Ovary (tissue), 9 donors: ENCODE data around the gene POLR3E. TPM values are rescaled to one million over a fixed set of nuclear protein-coding genes. Genes with fewer than 3 reads are reported as not detected.

ENCODE experiments used
- DNase-seq, 5 donors: peaks; one replicate each; pipeline ENCODE4 v3.0.0-alpha.2; 2019 to 2020
- H3K27ac ChIP-seq, 2 donors: fragments of 200-600 bp; one replicate each; pipeline versions ENCODE4 v1.5.1 to v1.8.0; 2019 to 2022
- H3K27me3 ChIP-seq: fragments of 200-600 bp; one replicate; pipeline ENCODE4 v1.8.0; 2022
- H3K36me3 ChIP-seq: fragments of 200-600 bp; sonication (generic); one replicate; pipeline ENCODE4 v1.5.1; 2019
- H3K4me1 ChIP-seq: one replicate; pipeline ENCODE4 v1.8.1; 2013; ENCODE audit warnings: mild to moderate bottlenecking, moderate library complexity; ENCODE audit not compliant: insufficient read depth
- H3K4me3 ChIP-seq: fragments of 200-600 bp; sonication (generic); one replicate; pipeline ENCODE4 v1.5.1; 2017
- H3K9me3 ChIP-seq, 2 donors: fragments of 200-600 bp in 1 of 2; sonication (generic) in 1 of 2; one replicate each; pipeline versions ENCODE4 v1.5.1 to v1.8.1; 2013 to 2019; ENCODE audit warnings: mild to moderate bottlenecking in 1 of 2, moderate library complexity in 1 of 2
- EP300 ChIP-seq: sonication (generic); formaldehyde crosslinking; IDR thresholded peaks from one replicate; pipeline ENCODE4 v1.6.1; 2017; ENCODE audit warnings: antibody characterized with exemption
- POLR2A ChIP-seq: fragments of 450-650 bp; IDR thresholded peaks from one replicate; pipeline ENCODE4 v1.6.1; 2017; ENCODE audit warnings: antibody characterized with exemption, mild to moderate bottlenecking, moderate library complexity
- WGBS, 3 donors: extraction: QIAGEN DNeasy Blood & Tissue Kit in 1 of 3; methylation state at CpG; one replicate each; pipeline versions ENCODE4 v1.1.5 to v1.1.7; 2013 to 2017; 5-methylcytosine and 5-hydroxymethylcytosine counted together
- intact Hi-C, 4 donors: fragments of 100-400 bp; cut with DNase I; formaldehyde crosslinking; loops; one replicate each; pipeline versions ENCODE4 v1.11.0 to v1.15.1; 2022 to 2023
- polyA plus RNA-seq, 2 donors: library from polyadenylated mRNA; stranded (reverse); fragments of 200-250 nt in 1 of 2; fragments of 350-450 nt in 1 of 2; fragmentation: Illumina TruSeq in 1 of 2; extraction: RNeasy Lipid Tissue Mini Kit (QIAGEN cat#74804) in 1 of 2; gene quantifications; one replicate each; pipeline ENCODE4 v1.2.3, GENCODE V29; 2013 to 2014
- total RNA-seq, 7 donors: library from RNA; depleted of rRNA in 2 of 7; stranded (reverse); fragments of >200 nt in 2 of 7; fragmentation: NEBNext Ultra II Directional in 3 of 7; extraction: Animal tissue kit (Norgen Biotek cat#: 25700) in 3 of 7; gene quantifications; one replicate each; pipeline versions ENCODE4 v1.1.0 to v1.2.4, GENCODE V29; 2016 to 2023
- TF ChIP-seq, protein P1 (sequence below), 3 donors: fragments of 450-650 bp in 2 of 3; fragments of 200-600 bp in 1 of 3; IDR thresholded peaks; one replicate each; pipeline versions ENCODE4 v1.5.1 to v1.8.0; 2016 to 2022; ENCODE audit warnings: antibody characterized with exemption in 3 of 3, mild to moderate bottlenecking in 1 of 3
- donor health status: DM: no; HTN: no; CAD: no; lungs with moderate emphysema.
- donor health status: DM: no; HTN: no; CAD: no.
- donor health status: Bipolar disorder and iron deficiency.
- donor health status: DM: yes; HTN: yes; CAD: no.
- donor health status: DM: no; HTN: no; CAD: no.
- donor health status: DM: yes; HTN: yes; CAD: no.

The POLR3E gene
- total and polyA plus RNA-seq, 9 donors: 18.6 to 57.0 (median 40.8) TPM

DNA sequence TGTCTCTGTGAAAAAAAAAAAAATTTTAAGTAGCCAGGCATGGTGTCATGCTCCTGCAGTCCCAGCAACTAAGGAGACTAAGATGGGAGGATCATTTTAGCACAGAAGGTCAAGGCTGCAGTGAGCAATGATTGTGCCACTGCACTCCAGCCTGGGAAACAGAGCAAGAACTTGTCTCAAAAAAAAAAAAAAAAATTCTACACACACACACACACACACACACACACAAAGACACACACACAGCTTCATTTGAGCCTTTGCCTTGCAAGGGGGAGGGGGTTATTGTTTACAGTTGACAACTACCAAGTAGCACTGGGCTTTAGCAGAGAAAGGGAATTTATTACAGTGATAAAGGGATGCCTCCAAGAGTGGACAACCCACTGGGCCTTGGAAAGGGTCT, 4.9 kb upstream of the POLR3E start:
- no peak for TF ChIP-seq POLR2A
- TF ChIP-seq, protein P1, sequence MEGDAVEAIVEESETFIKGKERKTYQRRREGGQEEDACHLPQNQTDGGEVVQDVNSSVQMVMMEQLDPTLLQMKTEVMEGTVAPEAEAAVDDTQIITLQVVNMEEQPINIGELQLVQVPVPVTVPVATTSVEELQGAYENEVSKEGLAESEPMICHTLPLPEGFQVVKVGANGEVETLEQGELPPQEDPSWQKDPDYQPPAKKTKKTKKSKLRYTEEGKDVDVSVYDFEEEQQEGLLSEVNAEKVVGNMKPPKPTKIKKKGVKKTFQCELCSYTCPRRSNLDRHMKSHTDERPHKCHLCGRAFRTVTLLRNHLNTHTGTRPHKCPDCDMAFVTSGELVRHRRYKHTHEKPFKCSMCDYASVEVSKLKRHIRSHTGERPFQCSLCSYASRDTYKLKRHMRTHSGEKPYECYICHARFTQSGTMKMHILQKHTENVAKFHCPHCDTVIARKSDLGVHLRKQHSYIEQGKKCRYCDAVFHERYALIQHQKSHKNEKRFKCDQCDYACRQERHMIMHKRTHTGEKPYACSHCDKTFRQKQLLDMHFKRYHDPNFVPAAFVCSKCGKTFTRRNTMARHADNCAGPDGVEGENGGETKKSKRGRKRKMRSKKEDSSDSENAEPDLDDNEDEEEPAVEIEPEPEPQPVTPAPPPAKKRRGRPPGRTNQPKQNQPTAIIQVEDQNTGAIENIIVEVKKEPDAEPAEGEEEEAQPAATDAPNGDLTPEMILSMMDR (IDR thresholded peaks at IDR 0.05): no peak
- Histone ChIP-seq H3K27me3 (no peaks in the 10 kb centered on the region), H3K36me3 (no peaks in the 10 kb centered on the region), H3K27ac (no peak overlapping the region), H3K4me1 (no peaks in the 10 kb centered on the region), H3K9me3 (no peaks in the 10 kb centered on the region), H3K4me3 (no peak overlapping the region)
- intact Hi-C loops: loop anchor here in 3 of 4 donors (10.0 kb wide), 1 partner anchor 288 kb away; the partner anchor contains the start of genes MOSMO (in 3 of the 3) and PDZD9 (in 3 of the 3)
- no peak for DNase-seq

GRCh38 chr16:22293137-22294106, 3.8 kb upstream of the POLR3E start:
- no peak overlapping the region for H3K27ac ChIP-seq
- no peaks in the 10 kb centered on the region for H3K4me1 ChIP-seq
- H3K36me3 ChIP-seq: no peaks in the 10 kb centered on the region
- no peak overlapping the region for H3K4me3 ChIP-seq
- TF ChIP-seq POLR2A: no peak
- TF ChIP-seq, protein P1 (IDR thresholded peaks at IDR 0.05): no peak
- TF ChIP-seq EP300: no peak
- no peaks in the 10 kb centered on the region for H3K9me3 ChIP-seq
- no peak for DNase-seq
- H3K27me3 ChIP-seq: no peaks in the 10 kb centered on the region
- intact Hi-C loops: loop anchor here in 3 of 4 donors (10.0 kb wide), 1 partner anchor 289 kb away; the partner anchor contains the start of genes MOSMO (in 3 of the 3) and PDZD9 (in 3 of the 3)
- 81 to 89% (median 87%) methylated on average over 11 of the region's 11 CpGs for WGBS, 3 donors

DNA sequence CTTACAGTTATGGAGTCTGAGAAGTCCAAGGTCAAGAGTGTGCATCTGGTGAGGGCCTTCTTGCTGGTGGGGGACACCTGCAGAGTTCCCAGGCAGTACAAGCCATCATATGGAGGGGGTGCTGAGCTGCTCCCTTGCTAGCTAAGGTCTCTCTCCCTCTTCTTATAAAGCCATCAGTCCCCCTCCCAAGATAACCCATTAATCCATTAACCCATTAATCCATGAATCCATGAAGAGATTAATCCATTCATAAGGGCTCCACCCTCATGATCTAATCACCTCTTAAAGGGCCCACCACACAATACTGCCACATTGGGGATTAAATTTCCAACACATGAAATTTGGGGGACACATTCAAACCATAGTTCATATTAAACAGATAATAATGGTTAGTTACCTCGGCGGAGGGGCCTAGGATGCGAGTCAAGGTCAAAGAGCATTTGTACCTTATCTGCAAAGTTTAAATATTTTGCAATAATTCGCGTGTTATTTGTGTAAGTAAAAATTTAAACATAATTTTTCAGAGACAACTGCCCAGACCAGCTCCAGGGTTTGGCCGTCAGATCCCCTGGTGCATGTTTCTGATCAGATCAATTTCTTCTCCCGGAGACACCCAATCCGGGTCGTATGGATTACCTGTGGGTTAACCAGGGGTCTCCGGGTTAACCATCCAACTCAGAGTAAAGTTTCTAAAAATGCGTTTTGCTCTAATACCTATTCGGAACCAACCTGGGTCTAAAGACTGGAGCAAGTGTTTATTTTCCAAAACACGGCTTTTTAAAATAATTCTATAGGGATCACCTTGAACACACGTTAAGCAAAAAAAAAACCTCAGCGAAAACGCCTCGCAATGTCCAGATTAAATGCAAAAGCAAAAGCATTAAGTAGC, 740 bp upstream of the POLR3E start:
- H3K36me3 ChIP-seq: no peaks in the 10 kb centered on the region
- H3K27ac ChIP-seq: no peak overlapping the region
- H3K4me3 ChIP-seq: peak overlapping the region; percentile 95
- no peaks in the 10 kb centered on the region for H3K9me3 ChIP-seq
- intact Hi-C loops: loop anchor here (2.0 to 10.0 kb wide), 5 partner anchors 89 to 344 kb away; partner anchors contain the start of genes MOSMO (in 3 of the 4), PDZD9 (in 3 of the 4), EEF2K (in 2 of the 4) and UQCRC2 (in 1 of the 4)
- WGBS, 3 donors: 0 to 1% (median 1%) methylated on average over 17 of the region's 17 CpGs
- DNase-seq: no peak
- no peaks in the 10 kb centered on the region for H3K4me1 ChIP-seq
- TF ChIP-seq POLR2A (no peak), EP300 (no peak)
- TF ChIP-seq, protein P1 (IDR thresholded peaks at IDR 0.05): no peak
- H3K27me3 ChIP-seq: no peaks in the 10 kb centered on the region
